ENCODE measurements around the gene PTCHD1. TPM values are rescaled to one million over a fixed set of nuclear protein-coding genes. Genes with fewer than 3 reads are reported as not detected.
A peak's percentile ranks its signal among the peaks of the same experiment; 100 is the strongest.

PTCHD1 gene
- total and polyA plus RNA-seq, 2 donors (not counting 1 experiment from before 2014, with no cell fraction given), result under 0.01 TPM; not detected in 1

DNA sequence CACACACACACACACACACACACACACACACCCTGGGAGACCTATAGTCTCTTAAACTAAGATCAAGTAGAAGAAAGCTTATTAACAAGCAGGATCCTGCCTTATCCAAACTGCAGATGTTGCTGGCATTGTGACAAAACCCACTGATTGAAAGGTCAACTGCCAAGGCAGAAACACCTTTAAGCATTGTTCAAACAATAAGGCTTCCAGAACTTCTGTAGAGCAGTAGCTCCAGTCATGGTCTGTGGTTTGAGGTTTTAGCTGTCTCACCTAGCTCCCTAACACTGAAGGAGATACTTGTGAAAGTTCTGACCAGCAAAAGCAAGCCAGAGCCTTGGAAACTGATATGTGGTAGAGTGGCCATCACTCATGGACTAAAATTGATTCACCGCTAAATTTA, 59.8 kb downstream of the PTCHD1 start:
- Histone ChIP-seq H3K4me3 (replicated peaks in 1 of 4; ENCODE audit: control extremely low read depth in 1 of 4, insufficient read depth in 1 of 4, low read depth in 3 of 4, low read length in 4 of 4) (no peak overlapping the region), H3K4me1 (ENCODE audit: control insufficient read depth, extremely low read depth, insufficient read depth, low read length) (no peaks in the 10 kb centered on the region), H3K36me3 (ENCODE audit: control insufficient read depth, insufficient read depth, low read length) (no peaks in the 10 kb centered on the region), H4K20me1 (ENCODE audit: control insufficient read depth, extremely low read depth, insufficient read depth, low read length) (no peaks in the 10 kb centered on the region), H3K27ac (ENCODE audit: insufficient read depth, low read length) (no peak overlapping the region), H3K4me2 (ENCODE audit: extremely low read depth, insufficient read depth, low read length) (no peak overlapping the region), H3K27me3 (ENCODE audit: control insufficient read depth, insufficient read depth, low read length) (no peaks in the 10 kb centered on the region), H2AFZ (ENCODE audit: low read length) (no peak overlapping the region), H3K79me2 (ENCODE audit: control insufficient read depth, insufficient read depth, low read length) (no peaks in the 10 kb centered on the region), H3K9ac (ENCODE audit: insufficient read depth, low read length) (no peak overlapping the region), H3K9me3 (ENCODE audit: control insufficient read depth, insufficient read depth, low read depth, low read length) (no peaks in the 10 kb centered on the region)
- peak in 1 of 2 donors; percentile 17 for DNase-seq (ENCODE audit: low read depth in 2 of 2)
- TF ChIP-seq, protein P1, sequence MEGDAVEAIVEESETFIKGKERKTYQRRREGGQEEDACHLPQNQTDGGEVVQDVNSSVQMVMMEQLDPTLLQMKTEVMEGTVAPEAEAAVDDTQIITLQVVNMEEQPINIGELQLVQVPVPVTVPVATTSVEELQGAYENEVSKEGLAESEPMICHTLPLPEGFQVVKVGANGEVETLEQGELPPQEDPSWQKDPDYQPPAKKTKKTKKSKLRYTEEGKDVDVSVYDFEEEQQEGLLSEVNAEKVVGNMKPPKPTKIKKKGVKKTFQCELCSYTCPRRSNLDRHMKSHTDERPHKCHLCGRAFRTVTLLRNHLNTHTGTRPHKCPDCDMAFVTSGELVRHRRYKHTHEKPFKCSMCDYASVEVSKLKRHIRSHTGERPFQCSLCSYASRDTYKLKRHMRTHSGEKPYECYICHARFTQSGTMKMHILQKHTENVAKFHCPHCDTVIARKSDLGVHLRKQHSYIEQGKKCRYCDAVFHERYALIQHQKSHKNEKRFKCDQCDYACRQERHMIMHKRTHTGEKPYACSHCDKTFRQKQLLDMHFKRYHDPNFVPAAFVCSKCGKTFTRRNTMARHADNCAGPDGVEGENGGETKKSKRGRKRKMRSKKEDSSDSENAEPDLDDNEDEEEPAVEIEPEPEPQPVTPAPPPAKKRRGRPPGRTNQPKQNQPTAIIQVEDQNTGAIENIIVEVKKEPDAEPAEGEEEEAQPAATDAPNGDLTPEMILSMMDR (conservative IDR thresholded peaks at IDR 0.05 in 1 of 2, IDR thresholded peaks at IDR 0.05 in 1 of 2; ENCODE audit: low read depth in 1 of 2, low read length in 2 of 2), result no peak
- TF ChIP-seq EZH2 (IDR thresholded peaks at IDR 0.05; ENCODE audit: low read length, missing control alignments), result no peak

GRCh38 chrX:23396263-23396662, 61.6 kb downstream of the PTCHD1 start:
- H3K36me3 ChIP-seq (ENCODE audit: control insufficient read depth, insufficient read depth, low read length), result no peaks in the 10 kb centered on the region
- H3K27ac ChIP-seq (ENCODE audit: insufficient read depth, low read length), result no peak overlapping the region
- no peaks in the 10 kb centered on the region for H3K27me3 ChIP-seq (ENCODE audit: control insufficient read depth, insufficient read depth, low read length)
- H4K20me1 ChIP-seq (ENCODE audit: control insufficient read depth, extremely low read depth, insufficient read depth, low read length), result no peaks in the 10 kb centered on the region
- H3K9me3 ChIP-seq (ENCODE audit: control insufficient read depth, insufficient read depth, low read depth, low read length), result no peaks in the 10 kb centered on the region
- TF ChIP-seq EZH2 (IDR thresholded peaks at IDR 0.05; ENCODE audit: low read length, missing control alignments), result no peak
- TF ChIP-seq, protein P1 (conservative IDR thresholded peaks at IDR 0.05 in 1 of 2, IDR thresholded peaks at IDR 0.05 in 1 of 2; ENCODE audit: low read depth in 1 of 2, low read length in 2 of 2), result no peak
- H3K4me2 ChIP-seq (ENCODE audit: extremely low read depth, insufficient read depth, low read length), result no peak overlapping the region
- no peak overlapping the region for H2AFZ ChIP-seq (ENCODE audit: low read length)
- no peak overlapping the region for H3K4me3 ChIP-seq (replicated peaks in 1 of 4; ENCODE audit: control extremely low read depth in 1 of 4, insufficient read depth in 1 of 4, low read depth in 3 of 4, low read length in 4 of 4)
- no peaks in the 10 kb centered on the region for H3K79me2 ChIP-seq (ENCODE audit: control insufficient read depth, insufficient read depth, low read length)
- DNase-seq (ENCODE audit: low read depth in 2 of 2), result no peak
- H3K9ac ChIP-seq (ENCODE audit: insufficient read depth, low read length), result no peak overlapping the region
- H3K4me1 ChIP-seq (ENCODE audit: control insufficient read depth, extremely low read depth, insufficient read depth, low read length), result no peaks in the 10 kb centered on the region

- Histone ChIP-seq H3K4me1 (ENCODE audit: control insufficient read depth, extremely low read depth, insufficient read depth, low read length) (no peaks in the 10 kb centered on the region), H3K9me3 (ENCODE audit: control insufficient read depth, insufficient read depth, low read depth, low read length) (no peaks in the 10 kb centered on the region), H2AFZ (ENCODE audit: low read length) (no peak overlapping the region), H3K27ac (ENCODE audit: insufficient read depth, low read length) (no peak overlapping the region), H3K79me2 (ENCODE audit: control insufficient read depth, insufficient read depth, low read length) (no peaks in the 10 kb centered on the region), H3K4me2 (ENCODE audit: extremely low read depth, insufficient read depth, low read length) (no peak overlapping the region), H3K27me3 (ENCODE audit: control insufficient read depth, insufficient read depth, low read length) (no peaks in the 10 kb centered on the region), H4K20me1 (ENCODE audit: control insufficient read depth, extremely low read depth, insufficient read depth, low read length) (no peaks in the 10 kb centered on the region), H3K4me3 (replicated peaks in 1 of 4; ENCODE audit: control extremely low read depth in 1 of 4, insufficient read depth in 1 of 4, low read depth in 3 of 4, low read length in 4 of 4) (no peak overlapping the region), H3K36me3 (ENCODE audit: control insufficient read depth, insufficient read depth, low read length) (no peaks in the 10 kb centered on the region), H3K9ac (ENCODE audit: insufficient read depth, low read length) (no peak overlapping the region)
- no peak for DNase-seq (ENCODE audit: low read depth in 2 of 2)
- no peak for TF ChIP-seq EZH2 (IDR thresholded peaks at IDR 0.05; ENCODE audit: low read length, missing control alignments)
- TF ChIP-seq, protein P1 (conservative IDR thresholded peaks at IDR 0.05 in 1 of 2, IDR thresholded peaks at IDR 0.05 in 1 of 2; ENCODE audit: low read depth in 1 of 2, low read length in 2 of 2), result no peak
Observed at GRCh38 chrX:23398570-23398969, 63.9 kb downstream of the PTCHD1 start.
